Bronchial epithelial cell (primary cell): ENCODE measurements around the gene IL4R. TPM values are rescaled to one million over a fixed set of nuclear protein-coding genes. Genes with fewer than 3 reads are reported as not detected.

ENCODE experiments used
- DNase-seq: peaks from one replicate; pipeline ENCODE4 v3.0.0-alpha.2; 2010; ENCODE audit warnings: low read depth
- FAIRE-seq: peaks from 2 replicates; lab custom pipeline; 2011; peaks lifted over from hg19 to GRCh38; lab: Jason Lieb, UNC
- H3K27me3 ChIP-seq: 2 replicates; pipeline ENCODE4 v1.5.1; 2011; ENCODE audit warnings: low read length; ENCODE audit not compliant: control insufficient read depth, insufficient read depth
- H3K36me3 ChIP-seq: 2 replicates; pipeline ENCODE4 v1.5.1; 2011; ENCODE audit warnings: low read length; ENCODE audit not compliant: control insufficient read depth, insufficient read depth
- H3K4me3 ChIP-seq: 2 replicates; pipeline ENCODE4 v1.5.1; 2011; ENCODE audit warnings: mild to moderate bottlenecking, low read depth, low read length, control low read depth
- total RNA-seq: library from RNA; depleted of rRNA; stranded (reverse); fragments of >200 nt; gene quantifications from 2 replicates; pipeline ENCODE4 v1.2.1, GENCODE V29; 2014
- TF ChIP-seq, protein P1 (sequence below): IDR thresholded peaks from 2 replicates; pipeline ENCODE4 v1.5.1; 2011; ENCODE audit warnings: mild to moderate bottlenecking, moderate library complexity, low read length, control low read depth, inconsistent platforms; ENCODE audit not compliant: insufficient read depth, severe bottlenecking

Gene IL4R
- total RNA-seq, 1 donor from 2014 or later, result 25.8 TPM

- DNase-seq, result no peak
Observed at GRCh38 chr16:27310576-27311447, 3.0 kb upstream of the IL4R start.

DNA sequence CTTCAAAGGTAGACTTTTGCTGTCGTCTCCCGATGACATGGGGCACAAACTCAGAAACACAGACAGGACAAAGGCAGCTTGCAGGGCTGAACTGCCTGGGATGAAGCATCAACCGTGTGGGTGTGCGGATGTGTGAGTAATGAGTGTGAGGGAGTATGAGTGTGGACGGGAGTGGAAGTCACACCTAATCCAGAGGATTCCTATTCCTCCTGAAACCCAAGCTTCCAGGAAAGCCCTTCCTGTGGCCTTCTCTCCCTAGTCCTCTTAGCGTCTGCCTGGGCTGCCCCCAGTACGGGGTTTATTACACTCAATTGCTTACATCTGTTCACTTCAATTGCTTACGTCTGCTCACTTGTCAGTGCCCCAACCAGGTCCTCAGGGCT, 2.3 kb upstream of the IL4R start:
- DNase-seq, result peak; percentile 60
- no peaks in the 10 kb centered on the region for H3K27me3 ChIP-seq
- no peaks in the 10 kb centered on the region for H3K36me3 ChIP-seq
- TF ChIP-seq, protein P1, sequence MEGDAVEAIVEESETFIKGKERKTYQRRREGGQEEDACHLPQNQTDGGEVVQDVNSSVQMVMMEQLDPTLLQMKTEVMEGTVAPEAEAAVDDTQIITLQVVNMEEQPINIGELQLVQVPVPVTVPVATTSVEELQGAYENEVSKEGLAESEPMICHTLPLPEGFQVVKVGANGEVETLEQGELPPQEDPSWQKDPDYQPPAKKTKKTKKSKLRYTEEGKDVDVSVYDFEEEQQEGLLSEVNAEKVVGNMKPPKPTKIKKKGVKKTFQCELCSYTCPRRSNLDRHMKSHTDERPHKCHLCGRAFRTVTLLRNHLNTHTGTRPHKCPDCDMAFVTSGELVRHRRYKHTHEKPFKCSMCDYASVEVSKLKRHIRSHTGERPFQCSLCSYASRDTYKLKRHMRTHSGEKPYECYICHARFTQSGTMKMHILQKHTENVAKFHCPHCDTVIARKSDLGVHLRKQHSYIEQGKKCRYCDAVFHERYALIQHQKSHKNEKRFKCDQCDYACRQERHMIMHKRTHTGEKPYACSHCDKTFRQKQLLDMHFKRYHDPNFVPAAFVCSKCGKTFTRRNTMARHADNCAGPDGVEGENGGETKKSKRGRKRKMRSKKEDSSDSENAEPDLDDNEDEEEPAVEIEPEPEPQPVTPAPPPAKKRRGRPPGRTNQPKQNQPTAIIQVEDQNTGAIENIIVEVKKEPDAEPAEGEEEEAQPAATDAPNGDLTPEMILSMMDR, result no peak
- no peak overlapping the region for H3K4me3 ChIP-seq
- FAIRE-seq, result no peak

More at GRCh38 chr16:27310576-27311447, 3.0 kb upstream of the IL4R start:
- Histone ChIP-seq H3K4me3 (no peak overlapping the region), H3K27me3 (no peaks in the 10 kb centered on the region), H3K36me3 (no peaks in the 10 kb centered on the region)
- TF ChIP-seq, protein P1, result no peak
- no peak for FAIRE-seq

GRCh38 chr16:27311897-27312303, 1.9 kb upstream of the IL4R start:
- TF ChIP-seq, protein P1, result no peak
- Histone ChIP-seq H3K27me3 (no peaks in the 10 kb centered on the region), H3K36me3 (no peaks in the 10 kb centered on the region), H3K4me3 (no peak overlapping the region)
- FAIRE-seq, result no peak
- no peak for DNase-seq

DNA sequence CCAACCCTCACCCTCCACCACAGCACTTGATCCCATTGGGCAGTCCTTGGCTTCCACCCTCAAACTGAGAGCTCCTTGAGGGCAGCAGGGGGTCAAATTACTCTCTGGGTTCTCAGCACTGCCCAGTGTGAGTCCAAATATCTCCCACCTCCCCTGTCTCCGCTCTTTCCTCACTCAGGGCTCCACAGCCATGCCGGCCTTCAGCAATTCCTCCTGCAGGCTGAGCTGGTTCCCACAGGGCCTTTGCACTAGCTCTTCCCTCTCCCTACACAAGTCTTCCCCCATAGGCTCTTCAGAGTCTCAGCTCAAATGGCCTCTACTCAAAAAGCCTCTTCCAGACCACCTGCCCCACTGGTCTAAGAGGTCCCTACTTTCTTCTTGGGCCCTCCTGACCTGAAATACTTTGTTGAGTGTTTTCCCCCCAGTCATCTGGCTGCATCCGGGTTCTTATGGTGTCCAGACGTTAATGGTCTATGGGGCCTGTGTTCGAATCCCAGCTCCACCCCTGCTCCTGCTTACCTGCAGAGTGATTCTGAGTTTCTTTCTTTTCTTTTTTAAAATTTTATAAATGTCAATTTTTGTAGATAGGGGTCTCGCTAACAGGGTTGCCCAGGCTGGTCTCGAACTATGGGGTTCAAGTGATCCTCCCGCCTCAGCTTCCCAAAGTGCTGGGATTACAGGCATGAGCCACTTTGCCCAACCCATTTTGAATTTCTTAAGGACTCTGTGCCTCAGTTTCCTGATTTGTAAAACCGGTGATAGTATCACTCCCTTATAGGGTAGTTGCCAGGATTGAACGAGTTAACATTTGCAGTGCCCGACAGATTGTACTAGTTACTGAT, 973 bp upstream of the IL4R start:
- no peaks in the 10 kb centered on the region for H3K27me3 ChIP-seq
- TF ChIP-seq, protein P1, result no peak
- peak overlapping the region; percentile 93 for H3K4me3 ChIP-seq
- FAIRE-seq (no peak), DNase-seq (no peak)
- H3K36me3 ChIP-seq, result no peaks in the 10 kb centered on the region

DNA sequence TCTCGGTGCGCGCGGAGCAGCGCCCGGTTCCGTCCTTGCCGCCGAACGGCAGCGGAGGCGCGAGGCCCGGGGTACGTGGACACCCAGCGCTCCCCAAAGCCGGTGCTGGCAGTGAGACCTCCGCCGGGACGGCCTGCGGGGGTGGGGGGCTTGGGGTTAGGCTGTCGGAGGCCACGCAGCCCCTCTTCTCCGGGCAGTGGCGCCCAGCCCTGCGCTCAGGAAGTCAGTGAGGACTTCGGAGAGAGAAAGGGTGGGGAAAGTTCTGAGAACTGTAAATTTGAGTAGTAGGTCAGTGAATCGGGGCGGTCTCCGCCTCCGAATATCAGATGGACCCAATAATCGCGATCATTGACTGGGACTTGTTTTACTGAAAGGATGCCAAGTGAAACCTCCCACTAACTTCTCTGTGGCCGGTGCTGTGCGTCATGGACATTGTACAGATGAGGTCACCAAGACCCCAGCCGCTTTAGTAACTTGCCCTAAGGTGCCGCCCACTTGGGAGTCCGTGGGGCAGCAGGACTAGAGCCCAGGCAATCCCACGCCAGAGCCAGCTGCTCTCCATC, 468 bp downstream of the IL4R start:
- Histone ChIP-seq H3K36me3 (peaks cover 1% of the 10 kb centered on the region), H3K4me3 (peak overlapping the region; percentile 93), H3K27me3 (no peaks in the 10 kb centered on the region)
- FAIRE-seq, result no peak
- TF ChIP-seq, protein P1, result no peak
- peak; percentile 87 for DNase-seq
